ENCODE data around the gene NELFE.

Gene NELFE

GRCh38 chr6:31971993-31972708, 13.4 kb upstream of the NELFE start, which contains the start of gene DXO:
Gene DXO, minus strand, starts transcription at chr6:31972138. Its CDS starts 463 bp downstream, at chr6:31971675.
- peak; percentile 99 for DNase-seq (ENCODE audit: low read depth)

GRCh38 chr6:31971279-31971992, 12.7 kb upstream of the NELFE start:
- no peak for DNase-seq (ENCODE audit: low read depth)

GRCh38 chr6:31970604-31971271, 12.0 kb upstream of the NELFE start:
- no peak for DNase-seq (ENCODE audit: low read depth)

- no peak for DNase-seq (ENCODE audit: low read depth)
Measured at GRCh38 chr6:31969712-31970603, 11.2 kb upstream of the NELFE start.

- DNase-seq (ENCODE audit: low read depth): no peak
Measured at GRCh38 chr6:31968791-31969711, 10.3 kb upstream of the NELFE start.

- DNase-seq (ENCODE audit: low read depth): no peak
Measured at GRCh38 chr6:31968326-31968725, 9.6 kb upstream of the NELFE start.

- DNase-seq (ENCODE audit: low read depth): no peak
Measured at GRCh38 chr6:31967926-31968320, 9.2 kb upstream of the NELFE start.

GRCh38 chr6:31966997-31967925, 8.5 kb upstream of the NELFE start:
- DNase-seq (ENCODE audit: low read depth): no peak

- no peak for DNase-seq (ENCODE audit: low read depth)
Measured at GRCh38 chr6:31966506-31966905, 7.7 kb upstream of the NELFE start.

GRCh38 chr6:31965700-31966099, 6.9 kb upstream of the NELFE start:
- DNase-seq (ENCODE audit: low read depth): no peak

- DNase-seq (ENCODE audit: low read depth): no peak
Measured at GRCh38 chr6:31963921-31964320, 5.2 kb upstream of the NELFE start.

GRCh38 chr6:31961616-31962015, 2.8 kb upstream of the NELFE start:
- DNase-seq (ENCODE audit: low read depth): no peak

GRCh38 chr6:31958412-31958740, 395 bp downstream of the NELFE start:
- DNase-seq (ENCODE audit: low read depth): no peak

GRCh38 chr6:31956796-31957195, 2.0 kb downstream of the NELFE start:
- no peak for DNase-seq (ENCODE audit: low read depth)

GRCh38 chr6:31954511-31954910, 4.3 kb downstream of the NELFE start:
- DNase-seq (ENCODE audit: low read depth): no peak

- no peak for DNase-seq (ENCODE audit: low read depth)
Measured at GRCh38 chr6:31952890-31953289, 5.9 kb downstream of the NELFE start.

GRCh38 chr6:31952140-31952805, 6.5 kb downstream of the NELFE start:
- peak; percentile 52 for DNase-seq (ENCODE audit: low read depth)

- no peak for DNase-seq (ENCODE audit: low read depth)
Measured at GRCh38 chr6:31949926-31950548, 8.7 kb downstream of the NELFE start.
